B cell (primary cell): ENCODE data around the gene ABTB2. TPM values are rescaled to one million over a fixed set of nuclear protein-coding genes. Genes with fewer than 3 reads are reported as not detected.

Experiments used
- ATAC-seq: fragments of 200-7000 bp; cut with Tn5 transposase; one replicate; pipeline ENCODE4 v1.10.0; 2021; ENCODE audit warnings: low read depth, mild to moderate bottlenecking, moderate number of reproducible peaks, moderate library complexity
- CTCF ChIA-PET: fragments of 350-600 bp; sonication (Branson Sonifier 250); formaldehyde crosslinking; loops from one replicate; lab custom pipeline; 2021; ENCODE audit warnings: antibody characterized with exemption, inconsistent platforms; lab: Charles Lee
- POLR2A ChIA-PET: fragments of 350-600 bp; sonication (Branson Sonifier 250); formaldehyde crosslinking; loops from one replicate; lab custom pipeline; 2021; ENCODE audit warnings: antibody characterized with exemption; lab: Charles Lee
- DNase-seq: peaks from one replicate; pipeline ENCODE4 v3.0.0; 2013
- H2AFZ ChIP-seq: 2 replicates; pipeline ENCODE4 v1.6.1; 2012; ENCODE audit warnings: mild to moderate bottlenecking, low read depth, low read length; ENCODE audit not compliant: insufficient read depth, poor library complexity, severe bottlenecking
- H3K27ac ChIP-seq, 2 donors: 1 replicate in 1 of 2; 2 replicates in 1 of 2; pipeline ENCODE4 v1.5.1; 2012 to 2013; ENCODE audit warnings: low read length in 2 of 2, mild to moderate bottlenecking in 2 of 2, moderate library complexity in 1 of 2
- H3K27me3 ChIP-seq, 4 experiments: fragments of 200-600 bp in 1 of 4; sonication (generic) in 1 of 4; replicated peaks in 1 of 4; 1 replicate in 2 of 4; 2 replicates in 2 of 4; pipeline versions ENCODE4 v1.6.1 to v1.7.0; 2013 to 2016; ENCODE audit warnings: low read length in 3 of 4, mild to moderate bottlenecking in 2 of 4, mixed read lengths in 1 of 4, moderate library complexity in 1 of 4; ENCODE audit not compliant: insufficient read depth in 4 of 4, control insufficient read depth in 3 of 4; ENCODE audit errors: control extremely low read depth in 1 of 4
- H3K36me3 ChIP-seq, 2 experiments: replicated peaks in 1 of 2; 1 replicate in 1 of 2; 2 replicates in 1 of 2; pipeline versions ENCODE4 v1.6.1 to v1.7.1; 2013; ENCODE audit warnings: low read length in 1 of 2; ENCODE audit not compliant: insufficient read depth in 2 of 2, control insufficient read depth in 1 of 2; ENCODE audit errors: control extremely low read depth in 1 of 2, extremely low read depth in 1 of 2
- H3K4me1 ChIP-seq, 2 donors: fragments of 200-600 bp in 1 of 2; sonication (generic) in 1 of 2; 1 replicate in 1 of 2; 2 replicates in 1 of 2; pipeline versions ENCODE4 v1.5.1 to v1.6.1; 2013 to 2017; ENCODE audit warnings: low read length in 2 of 2; ENCODE audit not compliant: control insufficient read depth in 2 of 2, insufficient read depth in 2 of 2
- H3K4me2 ChIP-seq: replicated peaks from 2 replicates; pipeline ENCODE3; 2012; ENCODE audit warnings: mild to moderate bottlenecking, low read depth, low read length; ENCODE audit not compliant: poor library complexity, severe bottlenecking
- H3K4me3 ChIP-seq, 5 experiments: fragments of 200-600 bp in 1 of 5; sonication (generic) in 1 of 5; 1 replicate in 3 of 5; 2 replicates in 2 of 5; pipeline versions ENCODE4 v1.5.1 to v1.7.0; 2011 to 2016; ENCODE audit warnings: low read length in 4 of 5, mild to moderate bottlenecking in 4 of 5, low read depth in 2 of 5, control low read depth in 1 of 5, moderate library complexity in 1 of 5; ENCODE audit not compliant: insufficient read depth in 1 of 5; ENCODE audit errors: control extremely low read depth in 1 of 5, extremely low read depth in 1 of 5
- H3K79me2 ChIP-seq: fragments of 200-600 bp; sonication (generic); one replicate; pipeline ENCODE4 v1.6.0; 2016; ENCODE audit warnings: low read length; ENCODE audit not compliant: control insufficient read depth, insufficient read depth
- H3K9ac ChIP-seq: fragments of 200-600 bp; sonication (generic); 2 replicates; pipeline ENCODE4 v1.6.1; 2017; ENCODE audit warnings: mild to moderate bottlenecking, low read length, moderate library complexity
- H3K9me3 ChIP-seq, 3 donors: one replicate each; pipeline versions ENCODE4 v1.6.1 to v1.7.1; 2013; ENCODE audit warnings: low read length in 2 of 3; ENCODE audit not compliant: control insufficient read depth in 2 of 3, insufficient read depth in 1 of 3; ENCODE audit errors: control extremely low read depth in 1 of 3
- H4K20me1 ChIP-seq: 2 replicates; pipeline ENCODE4 v1.6.0; 2012; ENCODE audit warnings: mild to moderate bottlenecking, low read length; ENCODE audit not compliant: insufficient read depth, control insufficient read depth, poor library complexity, severe bottlenecking
- H3K27ac Mint-ChIP-seq: one replicate; pipeline ENCODE4 v1.8.0; 2021; ENCODE audit warnings: mixed read lengths
- H3K27me3 Mint-ChIP-seq: one replicate; pipeline ENCODE4 v1.8.0; 2021; ENCODE audit warnings: mixed read lengths
- H3K4me1 Mint-ChIP-seq: one replicate; pipeline ENCODE4 v1.8.0; 2021; ENCODE audit warnings: mixed read lengths
- H3K4me3 Mint-ChIP-seq: one replicate; pipeline ENCODE4 v1.8.0; 2021; ENCODE audit warnings: mixed read lengths
- H3K9me3 Mint-ChIP-seq: one replicate; pipeline ENCODE4 v1.8.0; 2022; ENCODE audit warnings: mixed read lengths; ENCODE audit not compliant: insufficient read depth
- EZH2 ChIP-seq: IDR thresholded peaks from 2 replicates; pipeline ENCODE4 v1.6.1; 2012; ENCODE audit warnings: borderline replicate concordance, low read depth, mild to moderate bottlenecking, moderate library complexity, low read length; ENCODE audit not compliant: insufficient read depth, poor library complexity, severe bottlenecking
- WGBS: methylation state at CpG from one replicate; pipeline ENCODE4 v1.1.5; 2013; ENCODE audit warnings: missing lambda C conversion rate; ENCODE audit not compliant: insufficient coverage; 5-methylcytosine and 5-hydroxymethylcytosine counted together
- intact Hi-C: fragments of 100-400 bp; cut with micrococcal nuclease; formaldehyde crosslinking; loops from one replicate; pipeline ENCODE4 v1.10.0; 2022
- polyA plus RNA-seq: library from polyadenylated mRNA; depleted of rRNA; stranded (reverse); fragments of >200 nt; gene quantifications from 2 replicates; pipeline ENCODE4 v1.2.3, GENCODE V29; 2012
- total RNA-seq, 2 donors: library from RNA; stranded (reverse); fragments of 120-200 nt in 1 of 2; gene quantifications; 1 replicate in 1 of 2; 2 replicates in 1 of 2; pipeline versions ENCODE4 v1.2.3 to v1.2.4, GENCODE V29; 2013 to 2022
- TF ChIP-seq, protein P1 (sequence below): fragments of 200-600 bp; IDR thresholded peaks from one replicate; pipeline ENCODE4 v1.8.0; 2022; ENCODE audit warnings: antibody characterized with exemption, mild to moderate bottlenecking

ABTB2 gene
- total and polyA plus RNA-seq, 2 donors (not counting 1 experiment from before 2014, with no cell fraction given) = 0.30 to 5.9 TPM

GRCh38 chr11:34162856-34163255 is 195.0 kb downstream of the ABTB2 start:
- ChIA-PET CTCF (no interaction called here), POLR2A (no interaction called here)
- no peak overlapping the region for H3K27ac ChIP-seq
- H3K4me2 ChIP-seq = no peak overlapping the region
- Mint-ChIP-seq H3K27me3 (no peaks in the 10 kb centered on the region), H3K4me1 (no peaks in the 10 kb centered on the region), H3K27ac (no peak overlapping the region), H3K9me3 (no peaks in the 10 kb centered on the region), H3K4me3 (no peak overlapping the region)
- H3K4me3 ChIP-seq = no peak overlapping the region
- intact Hi-C loops = no loop called here
- H3K79me2 ChIP-seq = no peaks in the 10 kb centered on the region
- DNase-seq = no peak
- no peaks in the 10 kb centered on the region for H4K20me1 ChIP-seq
- TF ChIP-seq, protein P1, sequence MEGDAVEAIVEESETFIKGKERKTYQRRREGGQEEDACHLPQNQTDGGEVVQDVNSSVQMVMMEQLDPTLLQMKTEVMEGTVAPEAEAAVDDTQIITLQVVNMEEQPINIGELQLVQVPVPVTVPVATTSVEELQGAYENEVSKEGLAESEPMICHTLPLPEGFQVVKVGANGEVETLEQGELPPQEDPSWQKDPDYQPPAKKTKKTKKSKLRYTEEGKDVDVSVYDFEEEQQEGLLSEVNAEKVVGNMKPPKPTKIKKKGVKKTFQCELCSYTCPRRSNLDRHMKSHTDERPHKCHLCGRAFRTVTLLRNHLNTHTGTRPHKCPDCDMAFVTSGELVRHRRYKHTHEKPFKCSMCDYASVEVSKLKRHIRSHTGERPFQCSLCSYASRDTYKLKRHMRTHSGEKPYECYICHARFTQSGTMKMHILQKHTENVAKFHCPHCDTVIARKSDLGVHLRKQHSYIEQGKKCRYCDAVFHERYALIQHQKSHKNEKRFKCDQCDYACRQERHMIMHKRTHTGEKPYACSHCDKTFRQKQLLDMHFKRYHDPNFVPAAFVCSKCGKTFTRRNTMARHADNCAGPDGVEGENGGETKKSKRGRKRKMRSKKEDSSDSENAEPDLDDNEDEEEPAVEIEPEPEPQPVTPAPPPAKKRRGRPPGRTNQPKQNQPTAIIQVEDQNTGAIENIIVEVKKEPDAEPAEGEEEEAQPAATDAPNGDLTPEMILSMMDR = no peak
- no peak for TF ChIP-seq EZH2
- H3K9me3 ChIP-seq = no peaks in the 10 kb centered on the region
- H3K9ac ChIP-seq = no peak overlapping the region
- H3K4me1 ChIP-seq = no peaks in the 10 kb centered on the region
- peaks cover 0 to 2% (median 0%) of the 10 kb centered on the region in 4 experiments for H3K27me3 ChIP-seq
- H3K36me3 ChIP-seq = no peaks in the 10 kb centered on the region
- WGBS = 94% methylated on average over 6 of the region's 7 CpGs
- no peak overlapping the region for H2AFZ ChIP-seq
- ATAC-seq = no peak

- Histone ChIP-seq H3K36me3 (no peaks in the 10 kb centered on the region), H3K79me2 (no peaks in the 10 kb centered on the region), H4K20me1 (no peaks in the 10 kb centered on the region), H3K4me1 (no peaks in the 10 kb centered on the region), H3K4me2 (no peak overlapping the region), H2AFZ (no peak overlapping the region), H3K4me3 (no peak overlapping the region), H3K27me3 (peaks cover 0 to 2% (median 0%) of the 10 kb centered on the region in 4 experiments), H3K9me3 (no peaks in the 10 kb centered on the region), H3K27ac (no peak overlapping the region), H3K9ac (no peak overlapping the region)
- intact Hi-C loops = no loop called here
- no peaks in the 10 kb centered on the region for H3K27me3 Mint-ChIP-seq
- H3K27ac Mint-ChIP-seq = no peak overlapping the region
- no peak for TF ChIP-seq EZH2
- TF ChIP-seq, protein P1 = no peak
- no peak for ATAC-seq
- 95% methylated on average over 13 of the region's 17 CpGs for WGBS
- CTCF ChIA-PET = no interaction called here
- no peaks in the 10 kb centered on the region for H3K9me3 Mint-ChIP-seq
- POLR2A ChIA-PET = no interaction called here
- no peaks in the 10 kb centered on the region for H3K4me1 Mint-ChIP-seq
- H3K4me3 Mint-ChIP-seq = no peak overlapping the region
- DNase-seq = no peak
These were observed 195.4 kb downstream of the ABTB2 start for GRCh38 chr11:34162493-34162820.
